Colon (tissue), 2 donors: ENCODE results near the gene VAV2.
"Not testable (repeated sequence)": the region's sequence is repeated elsewhere in the genome, so short reads cannot be mapped to it uniquely, and the experiment has no call there.

ENCODE experiments used
- FAIRE-seq: peaks from 2 replicates; lab custom pipeline; 2012; peaks lifted over from hg19 to GRCh38; lab: Jason Lieb, UNC
- donor health status: control.
- donor health status: control.

VAV2 gene

DNA sequence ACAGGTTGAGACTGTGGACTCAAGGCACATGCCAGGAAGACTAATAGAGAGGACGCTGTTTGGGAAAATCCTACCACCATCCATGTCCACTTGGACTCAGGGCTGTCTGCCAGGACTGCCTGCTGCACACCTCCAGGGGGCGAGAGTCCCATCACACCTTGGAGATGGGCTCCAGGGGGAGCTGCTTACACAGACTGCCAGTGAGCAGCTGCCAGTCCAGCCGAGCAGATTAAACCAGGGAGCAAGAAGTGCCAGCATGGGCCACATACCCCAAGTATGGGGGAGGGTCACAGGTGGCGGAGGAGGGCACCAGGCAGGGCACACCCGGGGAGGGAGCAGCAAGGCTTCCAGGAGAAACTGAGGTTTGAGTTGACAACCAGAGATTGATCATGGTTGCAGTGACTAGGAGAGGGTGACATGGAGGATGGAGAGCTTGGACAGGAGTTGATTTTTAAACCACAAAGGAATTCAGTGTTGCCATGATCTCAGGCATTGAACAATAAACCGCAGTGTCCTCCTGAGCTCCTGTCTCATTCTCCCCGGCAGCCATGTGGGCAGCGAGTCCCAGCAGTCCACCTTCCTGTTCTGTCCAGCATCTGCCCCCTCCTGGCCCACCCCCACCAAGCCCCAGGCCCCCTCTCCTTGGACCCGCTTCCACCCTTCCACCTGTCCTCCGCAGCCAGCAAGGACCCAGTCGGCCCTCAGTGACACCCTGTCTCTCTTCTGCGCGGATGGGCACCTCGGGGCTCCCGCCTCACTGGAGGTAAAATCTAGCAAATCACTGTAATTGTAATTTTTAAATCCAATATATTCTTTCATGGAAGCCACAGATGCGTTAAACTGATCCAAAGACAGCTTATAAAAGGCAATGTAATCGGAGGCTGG lies 3.1 kb upstream of the VAV2 start:
- no peak for FAIRE-seq

DNA sequence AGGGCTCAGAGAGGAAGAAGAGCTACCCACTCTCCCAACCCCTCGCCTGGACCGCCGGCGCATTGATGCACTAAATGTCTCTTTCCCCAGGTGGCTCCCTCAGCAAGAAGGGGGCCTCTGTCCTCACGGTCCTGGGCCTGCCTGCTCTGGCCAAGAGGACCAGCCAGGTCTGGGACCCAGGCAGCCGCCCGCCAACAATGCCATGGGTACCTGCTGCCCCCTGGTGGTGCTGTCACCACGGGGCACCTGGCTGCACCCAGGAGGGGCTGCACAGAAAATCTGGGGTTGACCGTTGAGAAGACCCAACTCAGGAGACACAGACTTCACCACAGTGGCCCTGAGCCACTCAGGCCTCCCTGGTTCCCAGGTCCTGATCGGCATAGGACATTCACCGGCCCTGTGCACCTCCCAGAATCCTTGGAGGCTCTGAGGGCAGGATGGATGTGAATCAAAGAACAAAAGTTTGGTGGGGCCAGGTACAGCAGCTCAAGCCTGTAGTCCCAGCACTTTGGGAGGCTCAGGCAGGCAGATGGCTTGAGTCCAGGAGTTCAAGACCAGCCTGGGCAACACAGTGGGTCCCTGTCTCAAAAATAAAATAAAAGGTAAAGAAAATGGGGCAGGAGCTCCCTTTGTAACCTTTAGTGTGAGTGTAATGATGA lies 2.4 kb upstream of the VAV2 start:
- FAIRE-seq = no peak

DNA sequence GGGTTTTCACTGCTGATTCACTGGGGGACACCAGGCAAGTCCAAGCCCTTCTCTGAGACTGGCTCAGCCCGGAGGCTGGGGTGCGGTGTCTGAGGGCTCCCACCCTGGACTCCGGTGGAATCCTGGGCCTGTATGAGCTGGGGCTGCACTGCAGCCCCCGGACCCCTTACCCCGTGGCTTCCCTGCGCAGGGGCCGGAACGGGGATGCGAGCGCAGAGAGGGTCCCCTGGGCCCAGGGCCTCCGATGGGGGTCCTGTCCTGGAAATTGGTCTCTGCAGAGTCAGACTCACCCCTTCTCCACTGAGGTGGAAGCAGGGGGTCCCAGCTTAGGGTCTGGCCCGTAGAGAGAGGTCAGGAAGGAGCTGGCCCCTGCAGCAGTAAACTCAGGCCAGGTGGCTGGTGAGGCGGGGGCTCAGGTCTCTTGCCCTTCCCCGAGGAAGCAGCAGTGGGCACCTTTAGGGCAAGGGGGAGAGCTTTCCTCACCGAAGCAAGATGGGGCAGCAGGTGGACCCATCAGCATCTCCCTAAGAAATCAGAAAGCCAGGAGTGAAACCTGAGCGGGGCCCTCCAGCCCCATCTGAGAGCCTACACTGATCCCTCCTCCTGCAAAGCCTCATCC lies 1.6 kb upstream of the VAV2 start:
- FAIRE-seq = no peak

DNA sequence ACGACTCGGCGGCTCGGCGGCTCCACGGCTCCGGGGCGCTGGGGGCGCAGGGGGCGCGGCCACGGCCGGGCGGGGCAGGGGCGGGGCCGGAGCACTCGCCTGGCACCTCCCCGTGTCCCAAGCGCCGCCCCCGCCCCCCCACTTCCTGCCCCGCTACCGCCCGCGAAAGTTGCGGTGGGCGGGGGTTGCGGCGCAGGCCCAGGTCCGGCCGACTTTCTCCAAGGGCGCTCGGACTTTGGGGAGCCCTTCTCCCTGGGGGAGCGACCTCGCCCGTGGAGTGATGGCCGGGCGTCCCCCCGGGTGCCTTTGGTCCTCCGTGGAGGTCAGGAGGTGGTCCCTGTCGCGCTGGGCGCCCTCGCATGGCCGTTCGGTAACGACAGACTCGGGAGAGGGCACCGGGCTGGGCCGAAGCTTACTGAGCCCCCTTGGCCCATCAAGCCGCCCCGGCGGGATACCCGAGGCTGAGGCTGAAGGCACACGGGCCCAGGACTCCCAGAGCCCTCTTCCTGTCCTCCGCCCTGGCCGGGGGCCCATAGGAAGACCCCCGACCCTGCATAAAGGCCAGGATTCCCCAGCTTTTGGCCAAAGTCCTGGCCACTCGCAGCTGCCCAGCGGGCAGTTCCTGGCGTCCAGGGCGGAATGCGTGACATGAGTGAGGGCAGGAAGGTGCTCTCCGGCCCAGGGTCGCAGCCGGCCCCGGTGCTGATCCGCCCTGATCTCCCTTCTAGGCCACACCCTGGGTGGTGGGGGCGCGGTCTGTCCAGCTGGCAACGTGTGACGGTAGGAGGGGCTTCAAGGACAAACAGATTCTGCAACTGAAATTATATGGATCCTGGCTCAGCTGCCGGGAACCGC lies 883 bp upstream of the VAV2 start:
- FAIRE-seq = no peak

DNA sequence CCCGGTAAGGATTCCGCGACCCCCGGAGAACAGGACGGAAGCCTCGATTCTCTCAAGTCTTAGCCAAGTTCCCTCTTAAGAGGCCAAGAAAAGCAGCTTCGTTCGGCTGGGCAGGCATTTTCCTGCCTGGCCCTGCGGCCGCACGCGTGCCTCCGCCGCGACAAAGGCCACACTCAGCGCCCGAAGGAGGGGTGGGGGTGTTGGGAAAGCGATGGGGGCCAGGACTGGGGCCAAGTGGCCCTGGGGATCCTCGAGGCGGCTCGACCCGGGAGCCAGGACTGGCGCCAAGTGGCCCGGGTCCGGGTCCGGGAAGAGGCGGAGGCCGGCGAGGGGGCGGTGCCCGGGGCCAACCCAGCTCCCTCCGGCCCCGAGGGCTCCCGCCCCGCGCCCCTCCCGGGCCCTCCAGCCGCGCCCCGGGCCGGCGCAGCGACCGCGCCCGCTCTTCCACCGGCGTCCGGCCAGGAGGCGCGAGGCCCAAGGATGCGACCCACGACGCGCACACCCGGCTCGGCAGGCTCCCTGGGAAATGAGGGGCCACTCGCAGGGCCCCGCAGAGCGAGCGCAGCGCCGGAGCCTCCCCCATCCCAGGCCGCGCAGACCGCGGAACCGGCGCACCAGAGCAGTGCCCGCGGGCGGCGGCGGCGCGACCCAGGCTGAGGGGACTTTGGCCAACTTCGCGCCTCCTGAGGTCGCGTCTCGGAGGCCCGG lies 756 bp downstream of the VAV2 start:
- no peak for FAIRE-seq

DNA sequence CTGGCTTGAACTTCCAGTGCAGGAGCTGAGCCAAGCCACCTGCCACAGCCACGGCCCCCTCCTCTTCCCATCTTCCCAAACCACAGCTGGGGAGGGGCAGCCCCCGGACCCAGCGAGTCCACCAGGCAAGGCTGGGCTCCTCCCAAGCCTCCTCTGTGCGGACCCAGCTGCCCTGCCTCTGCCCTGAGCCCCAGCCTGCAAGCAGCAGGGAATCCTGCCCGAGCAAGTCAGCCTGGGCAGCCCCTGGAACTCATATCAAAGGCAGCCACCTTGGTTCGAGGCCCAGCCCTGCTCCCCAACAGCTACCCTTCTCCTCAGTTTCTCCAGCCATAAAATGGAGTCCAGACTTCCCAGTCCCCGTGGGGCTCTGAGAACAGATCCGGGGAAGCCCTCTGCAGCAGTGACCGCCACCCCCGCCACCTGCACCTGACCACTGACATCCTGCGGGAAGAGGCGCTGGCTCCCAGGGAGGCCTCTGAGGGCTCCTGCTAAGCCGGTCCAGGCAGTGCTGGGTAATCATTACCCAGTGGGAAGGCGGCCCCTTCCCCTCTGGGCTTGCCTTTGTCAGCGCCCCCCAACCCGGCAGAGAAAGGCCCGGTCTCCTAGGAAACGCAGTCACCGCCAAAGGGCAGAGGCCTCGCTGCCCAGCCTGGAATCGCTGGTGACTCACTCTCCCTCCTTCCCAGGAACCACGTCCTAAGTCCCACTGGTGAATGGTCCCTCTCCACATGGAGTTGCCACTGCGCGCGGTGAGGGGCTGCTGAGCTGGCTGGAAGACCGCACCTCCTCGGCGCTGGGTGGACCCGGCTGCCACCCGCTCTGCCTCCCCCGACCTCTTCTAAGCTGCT lies 1.5 kb downstream of the VAV2 start:
- FAIRE-seq = no peak

DNA sequence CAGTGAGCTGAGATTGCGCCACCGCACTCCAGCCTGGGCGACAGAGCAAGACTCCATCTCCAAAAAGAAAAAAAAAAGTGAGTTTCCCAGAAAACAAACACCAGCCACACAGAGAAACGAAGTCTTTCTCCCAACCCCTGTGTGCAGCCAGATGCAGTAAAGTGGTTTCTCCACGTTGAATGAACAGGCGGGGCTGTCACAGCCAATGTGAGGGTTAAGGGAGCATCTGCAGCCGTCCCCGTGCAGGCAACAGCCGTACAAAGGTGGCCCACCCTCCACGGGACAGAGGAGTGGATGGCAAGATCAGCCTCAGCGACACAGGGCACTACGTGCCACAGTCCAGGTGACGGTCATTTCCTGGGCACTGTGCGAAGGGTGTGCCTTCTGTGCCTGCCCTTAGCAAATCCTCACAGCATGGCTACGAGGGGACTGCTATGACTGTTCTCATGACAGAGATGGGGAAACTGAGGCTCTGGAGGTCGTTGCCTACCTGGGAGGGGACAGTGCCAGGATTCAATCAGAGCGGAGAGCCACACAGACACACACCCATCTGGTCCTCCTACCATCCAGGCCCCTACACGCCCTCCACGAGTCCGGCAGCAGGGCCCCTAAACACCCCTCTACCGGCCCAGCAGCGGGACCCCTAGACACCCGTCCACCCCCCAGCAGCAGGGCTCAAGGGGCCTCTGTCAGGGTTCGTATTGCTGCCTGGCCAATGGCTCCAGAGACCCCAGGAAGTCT lies 2.3 kb downstream of the VAV2 start:
- no peak for FAIRE-seq

DNA sequence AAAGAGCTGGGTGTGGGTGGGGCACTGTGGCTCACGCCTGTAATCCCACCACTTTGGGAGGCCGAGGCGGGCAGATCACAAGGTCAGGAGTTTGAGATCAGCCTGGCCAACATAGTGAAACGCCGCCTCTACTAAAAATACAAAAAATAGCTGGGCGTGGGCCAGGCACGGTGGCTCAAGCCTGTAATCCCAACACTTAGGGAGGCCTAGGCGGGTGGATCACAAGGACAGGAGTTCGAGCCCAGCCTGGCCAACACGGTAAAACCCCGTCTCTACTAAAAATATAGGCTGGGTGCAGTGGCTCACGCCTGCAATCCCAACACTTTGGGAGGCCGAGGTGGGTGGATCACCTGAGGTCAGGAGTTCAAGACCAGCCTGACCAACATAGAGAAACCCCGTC lies 3.4 kb downstream of the VAV2 start:
- not testable (repeated sequence) for FAIRE-seq

DNA sequence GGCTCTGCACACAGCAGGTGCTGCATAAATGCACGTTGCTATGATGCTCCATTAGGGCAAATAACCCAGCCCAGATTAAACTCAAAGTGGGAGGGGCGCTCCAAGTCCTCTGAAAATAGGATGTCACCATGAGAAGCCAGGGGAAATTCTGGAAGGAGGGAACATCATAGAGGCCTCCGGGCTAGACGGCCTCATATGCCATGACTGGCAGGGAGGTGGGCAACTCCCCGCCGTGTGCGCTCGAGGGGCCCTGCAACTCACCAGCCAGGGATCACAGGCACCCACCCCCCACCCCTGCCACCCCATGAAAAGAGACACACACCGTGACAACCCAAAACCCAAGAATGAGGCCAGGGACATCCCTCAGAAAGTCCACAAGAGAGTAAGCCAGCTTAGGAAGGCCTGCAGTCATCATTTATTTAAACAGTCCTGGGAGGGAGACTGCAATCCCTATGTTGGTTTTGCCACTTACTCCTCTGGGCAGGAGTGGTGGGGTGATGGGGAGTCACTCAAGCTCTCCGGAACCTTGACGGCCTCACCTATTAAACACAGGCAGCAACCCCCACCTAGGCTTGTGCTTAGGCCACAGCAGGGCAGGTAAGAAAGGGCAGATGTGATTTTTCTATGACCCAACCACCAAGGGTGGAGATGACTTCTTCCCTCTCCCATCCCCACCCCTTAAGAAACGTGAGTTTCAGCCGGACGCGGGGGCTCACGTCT lies 4.0 kb downstream of the VAV2 start:
- no peak for FAIRE-seq

DNA sequence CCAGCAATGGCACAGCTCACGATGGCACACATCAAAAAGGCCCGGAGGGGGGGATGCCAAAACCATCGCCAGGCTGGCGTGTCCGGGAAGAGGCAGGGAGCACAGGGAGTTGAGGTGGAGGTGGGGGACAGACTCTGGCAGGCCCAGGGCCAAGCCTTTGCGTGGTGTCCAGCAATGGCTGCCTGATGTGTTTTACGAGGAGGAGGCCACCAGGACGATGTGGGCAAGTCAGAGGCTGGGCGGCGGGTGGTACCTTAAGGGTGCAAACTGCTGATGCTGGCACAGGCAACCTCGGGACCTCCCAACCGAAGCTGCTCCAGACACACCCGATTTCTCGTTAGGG lies 4.7 kb downstream of the VAV2 start:
- no peak for FAIRE-seq

DNA sequence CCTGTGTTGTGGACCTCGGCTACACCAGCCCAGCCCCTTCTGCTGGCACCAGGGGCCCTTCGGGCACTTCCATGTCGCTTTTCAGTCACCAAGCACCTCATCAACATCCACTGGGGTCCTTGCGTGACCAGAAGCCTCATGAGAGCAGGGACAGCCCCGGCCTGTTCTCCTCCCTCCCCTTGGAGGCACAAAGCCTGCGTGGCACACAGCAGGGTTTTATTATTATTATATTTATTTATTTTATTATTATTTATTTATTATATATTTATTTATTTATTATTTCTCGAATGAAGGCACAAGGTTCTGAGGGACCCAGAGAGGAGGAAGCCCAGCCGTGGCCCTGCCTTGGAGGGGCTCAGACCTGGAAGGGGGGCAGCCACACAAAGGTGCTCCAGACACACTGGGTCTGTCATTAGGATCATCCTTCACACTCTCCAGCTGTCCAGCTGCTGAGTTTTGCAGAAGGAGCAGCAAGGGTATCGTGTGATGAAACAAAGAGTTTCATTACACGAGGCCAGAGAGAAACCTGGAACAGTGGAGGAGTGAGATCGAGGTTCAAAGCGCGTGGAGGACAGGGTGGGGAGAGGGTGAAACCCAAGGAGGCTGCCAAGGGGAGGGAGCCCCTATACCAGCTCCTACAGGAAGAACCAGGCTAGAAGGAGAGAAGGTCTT lies 5.2 kb downstream of the VAV2 start:
- FAIRE-seq = no peak

DNA sequence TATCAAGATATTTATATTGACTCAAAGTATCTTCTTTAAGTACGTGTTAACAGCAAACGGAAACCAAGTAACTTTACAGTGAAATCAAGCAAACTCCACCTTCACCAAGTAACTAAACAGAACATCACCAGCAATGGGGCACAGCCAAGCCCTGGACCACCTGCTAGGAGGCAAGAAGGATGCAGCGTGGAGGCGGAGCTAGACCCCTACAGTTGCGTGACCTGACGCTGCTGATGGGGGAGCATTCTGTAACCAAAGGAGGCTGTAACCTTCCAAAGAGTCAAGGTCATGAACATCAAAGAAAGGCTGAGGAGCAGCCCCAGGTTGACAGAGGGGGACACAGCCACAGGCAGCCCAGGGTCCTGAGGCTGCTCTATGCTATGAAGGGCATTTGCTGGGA lies 6.1 kb downstream of the VAV2 start:
- no peak for FAIRE-seq

DNA sequence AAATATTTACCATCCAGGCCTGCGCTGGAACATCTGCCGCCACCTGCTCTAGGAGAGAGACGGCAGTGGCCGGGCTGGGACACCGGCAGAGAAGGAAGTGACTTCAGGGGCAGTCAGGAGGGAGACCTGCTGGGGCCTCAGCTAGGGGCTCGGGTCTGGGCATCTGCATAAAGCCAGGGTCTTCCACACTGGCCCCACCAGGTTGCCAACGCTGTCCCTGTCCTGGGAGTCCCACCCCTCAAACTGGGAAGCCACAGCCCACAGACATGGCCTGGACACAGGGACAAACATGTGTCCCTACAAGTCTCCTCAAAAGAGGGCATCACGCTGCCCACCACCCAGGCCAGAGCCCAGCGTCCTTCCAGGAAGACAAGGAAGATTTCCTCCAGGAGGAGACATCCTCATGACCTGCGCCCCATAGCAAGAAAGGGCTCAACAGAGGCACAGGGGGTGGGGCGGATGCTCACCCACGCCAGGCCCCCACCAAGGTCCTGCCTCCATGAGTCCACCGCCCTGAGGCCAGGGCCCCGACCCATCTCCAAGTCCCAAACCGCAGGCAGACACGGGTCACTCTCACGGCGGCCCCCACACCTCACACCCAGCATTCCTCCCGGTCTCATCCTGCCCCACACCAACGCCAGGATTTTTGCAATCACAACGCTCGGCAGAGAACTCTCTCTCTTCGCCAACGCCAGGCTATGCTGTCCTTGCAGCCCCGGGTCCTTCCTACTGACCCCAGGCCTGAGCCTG lies 9.0 kb downstream of the VAV2 start:
- FAIRE-seq = no peak

DNA sequence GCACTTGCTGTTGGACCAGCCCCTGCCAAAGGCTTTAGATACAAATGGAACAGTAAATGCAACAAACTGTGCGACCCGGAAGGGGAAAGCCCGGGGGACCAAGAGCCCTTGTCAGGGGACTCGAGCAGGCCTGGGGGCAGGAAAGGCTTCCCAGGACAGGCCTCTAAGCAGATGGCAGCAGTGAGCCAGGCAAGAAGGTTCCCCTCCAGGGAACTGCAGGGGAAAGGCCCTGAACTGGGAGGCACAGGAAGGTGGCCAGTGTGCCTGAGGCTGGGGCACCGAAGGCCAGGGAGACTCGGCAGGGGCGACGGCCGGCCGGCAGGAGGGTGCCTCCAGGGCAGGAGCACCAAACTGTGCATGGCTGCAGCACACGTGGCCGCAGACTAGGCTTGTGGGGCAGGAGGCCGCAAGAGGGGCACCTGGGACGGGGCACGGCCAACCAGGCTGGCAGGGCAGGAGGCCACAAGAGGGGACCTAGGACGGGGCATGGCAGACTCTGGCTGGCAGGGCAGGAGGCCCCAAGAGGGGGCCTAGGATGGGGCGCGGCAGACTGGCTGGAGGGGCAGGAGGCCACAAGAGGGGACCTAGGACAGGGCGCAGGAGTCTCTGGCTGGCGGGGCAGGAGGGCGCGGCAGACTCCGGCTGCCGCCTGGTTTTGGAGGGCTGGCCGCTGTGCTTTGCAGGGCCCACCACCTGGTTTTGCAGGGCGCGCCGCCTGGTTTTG lies 10.0 kb downstream of the VAV2 start:
- FAIRE-seq = no peak

DNA sequence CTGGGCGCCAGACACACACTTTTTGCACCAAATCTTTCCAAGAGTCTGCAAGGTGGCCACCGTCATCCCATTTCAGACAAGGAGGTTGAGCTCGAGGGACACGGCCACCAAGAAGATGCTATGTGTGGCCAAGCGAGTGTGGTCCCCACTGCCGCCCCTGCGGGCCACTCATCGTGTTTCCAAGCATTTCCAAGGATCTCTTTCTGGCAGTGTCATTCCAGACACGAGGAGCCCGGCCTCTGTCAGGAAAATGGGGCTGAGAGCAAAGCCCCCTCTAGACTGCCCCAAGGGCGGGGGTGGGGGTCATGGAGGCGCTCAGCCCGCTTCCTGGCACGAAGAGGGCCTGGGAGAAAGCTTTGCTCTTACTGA lies 10.6 kb downstream of the VAV2 start:
- no peak for FAIRE-seq

DNA sequence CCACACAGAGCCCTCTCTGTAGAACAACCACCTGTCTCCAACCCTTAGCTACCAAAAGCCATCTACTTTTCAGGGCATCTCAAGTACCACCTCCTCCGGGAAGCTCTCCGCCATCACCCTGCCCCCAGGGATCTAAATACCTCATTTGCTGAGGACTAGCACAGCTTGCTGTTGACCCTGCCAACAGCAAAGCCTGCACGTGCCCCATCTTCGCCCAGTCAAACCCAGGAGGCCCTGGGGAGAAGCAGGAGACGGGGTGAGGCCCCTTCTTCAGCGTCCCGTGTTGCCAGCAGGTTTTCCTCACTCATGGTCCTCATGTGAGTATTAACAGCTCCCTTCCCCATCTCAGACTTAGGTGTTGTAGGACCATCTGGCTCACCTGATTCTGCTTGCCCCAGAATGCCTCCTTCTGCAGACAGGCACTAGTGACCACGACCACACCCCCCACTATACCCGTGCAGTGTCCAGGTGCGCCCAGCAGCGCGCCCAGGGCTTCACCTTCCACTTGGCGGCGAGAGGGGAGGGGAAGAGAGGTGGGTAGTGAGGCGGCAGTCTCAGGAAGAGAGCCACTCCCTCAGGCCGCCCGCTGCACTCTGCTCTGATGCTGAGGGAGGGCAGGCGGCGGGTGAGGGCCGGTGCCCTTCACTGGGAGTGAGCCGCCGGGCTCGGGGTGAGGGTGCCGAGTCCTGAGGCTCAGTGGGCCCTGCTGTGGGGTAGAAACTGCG lies 11.1 kb downstream of the VAV2 start:
- FAIRE-seq = no peak
